Upper lobe of right lung (tissue), 1 donor: ENCODE results near the gene STYK1. TPM values are rescaled to one million over a fixed set of nuclear protein-coding genes. Genes with fewer than 3 reads are reported as not detected.

Source experiments
- ATAC-seq: fragments of 200-7000 bp; cut with Tn5 transposase; one replicate; pipeline ENCODE4 v1.9.1; 2020; ENCODE audit warnings: mild to moderate bottlenecking, moderate library complexity
- DNase-seq: peaks from one replicate; pipeline ENCODE4 v3.0.0-alpha.2; 2020
- H3K27ac ChIP-seq: fragments of 200-600 bp; one replicate; pipeline ENCODE4 v1.8.0; 2022
- H3K27me3 ChIP-seq: fragments of 200-600 bp; one replicate; pipeline ENCODE4 v1.8.0; 2022; ENCODE audit warnings: mild to moderate bottlenecking
- H3K36me3 ChIP-seq: fragments of 200-600 bp; one replicate; pipeline ENCODE4 v1.8.0; 2022
- H3K4me1 ChIP-seq: fragments of 200-600 bp; one replicate; pipeline ENCODE4 v1.8.0; 2022
- H3K4me3 ChIP-seq: fragments of 200-600 bp; one replicate; pipeline ENCODE4 v1.8.0; 2022; ENCODE audit warnings: mild to moderate bottlenecking
- H3K9me3 ChIP-seq: fragments of 200-600 bp; one replicate; pipeline ENCODE4 v1.8.0; 2022
- CTCF ChIP-seq: fragments of 200-600 bp; IDR thresholded peaks from one replicate; pipeline ENCODE4 v1.8.0; 2022; ENCODE audit warnings: antibody characterized with exemption
- intact Hi-C: fragments of 100-400 bp; cut with DNase I; formaldehyde crosslinking; loops from one replicate; pipeline ENCODE4 v1.11.0; 2022
- total RNA-seq: library from RNA; stranded (reverse); fragmentation: NEBNext Ultra II Directional; extraction: Animal tissue kit (Norgen Biotek cat#: 25700); gene quantifications from one replicate; pipeline ENCODE4 v1.2.1, GENCODE V29; 2021
- donor health status: DM: no; HTN: yes; CAD: no; lungs with severe emphysema.

STYK1 gene
- total RNA-seq, 1 donor from 2014 or later = 0.93 TPM

GRCh38 chr12:10645910-10646309 is 27.9 kb downstream of the STYK1 start:
- H3K4me1 ChIP-seq = no peaks in the 10 kb centered on the region
- no peak for ATAC-seq
- intact Hi-C loops = no loop called here
- no peak overlapping the region for H3K27ac ChIP-seq
- H3K27me3 ChIP-seq = no peaks in the 10 kb centered on the region
- no peak for DNase-seq
- H3K9me3 ChIP-seq = no peaks in the 10 kb centered on the region
- H3K36me3 ChIP-seq = no peaks in the 10 kb centered on the region
- H3K4me3 ChIP-seq = no peak overlapping the region
- no peak for TF ChIP-seq CTCF

- Histone ChIP-seq H3K27me3 (no peaks in the 10 kb centered on the region), H3K36me3 (no peaks in the 10 kb centered on the region), H3K9me3 (no peaks in the 10 kb centered on the region), H3K4me1 (no peaks in the 10 kb centered on the region), H3K4me3 (no peak overlapping the region), H3K27ac (no peak overlapping the region)
- ATAC-seq (no peak), DNase-seq (no peak)
- no peak for TF ChIP-seq CTCF
- intact Hi-C loops = no loop called here
These were observed 31.9 kb downstream of the STYK1 start for GRCh38 chr12:10641735-10642500.

DNA sequence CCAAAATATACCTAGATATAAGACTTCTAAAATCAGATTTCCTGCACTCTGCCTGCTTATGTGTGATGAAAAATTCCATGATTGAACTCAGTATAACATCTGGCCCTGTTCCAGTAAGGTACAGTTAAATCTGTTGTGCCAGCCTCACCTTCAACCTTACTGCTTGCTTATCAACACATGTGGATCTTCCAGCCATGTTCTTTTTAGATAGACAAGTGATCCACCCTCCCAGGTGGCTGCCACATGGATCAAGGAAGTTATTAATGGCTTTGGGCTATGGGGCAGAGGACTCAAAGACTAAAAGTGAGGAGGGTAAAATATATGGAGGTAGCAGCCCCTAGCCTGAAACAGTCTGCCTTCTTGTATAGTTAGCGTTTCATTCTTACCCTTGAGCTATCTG is 35.1 kb downstream of the STYK1 start:
- Histone ChIP-seq H3K36me3 (no peaks in the 10 kb centered on the region), H3K27ac (no peak overlapping the region), H3K9me3 (no peaks in the 10 kb centered on the region), H3K4me3 (no peak overlapping the region), H3K27me3 (no peaks in the 10 kb centered on the region), H3K4me1 (no peaks in the 10 kb centered on the region)
- DNase-seq (no peak), ATAC-seq (no peak)
- intact Hi-C loops = no loop called here
- TF ChIP-seq CTCF = no peak

- Histone ChIP-seq H3K27ac (no peak overlapping the region), H3K36me3 (no peaks in the 10 kb centered on the region), H3K4me1 (no peaks in the 10 kb centered on the region), H3K27me3 (no peaks in the 10 kb centered on the region), H3K4me3 (no peak overlapping the region), H3K9me3 (no peaks in the 10 kb centered on the region)
- no peak for ATAC-seq
- no peak for DNase-seq
- intact Hi-C loops = no loop called here
- no peak for TF ChIP-seq CTCF
These were observed 37.2 kb downstream of the STYK1 start for GRCh38 chr12:10636611-10637010.

DNA sequence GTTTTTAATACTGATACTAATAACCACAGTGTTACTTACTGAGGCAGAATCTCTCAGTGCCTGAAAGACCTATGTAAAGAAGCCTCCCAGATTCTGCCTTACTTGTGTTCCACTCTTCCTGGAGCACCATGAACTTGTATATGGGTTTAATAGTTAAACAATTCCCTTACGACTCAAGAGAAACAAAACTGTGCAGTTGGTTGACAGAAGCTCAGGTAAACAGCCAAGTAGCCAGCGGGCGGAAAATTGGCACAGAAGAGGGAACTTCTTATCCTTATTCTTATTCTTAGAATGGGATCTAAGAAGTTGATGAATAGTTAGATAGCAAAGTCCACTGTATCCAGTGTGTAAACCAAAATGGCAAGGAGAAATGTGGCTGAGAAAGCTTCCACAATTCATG is 37.7 kb downstream of the STYK1 start:
- H3K36me3 ChIP-seq = no peaks in the 10 kb centered on the region
- no peaks in the 10 kb centered on the region for H3K27me3 ChIP-seq
- DNase-seq (no peak), ATAC-seq (no peak)
- H3K4me3 ChIP-seq = no peak overlapping the region
- H3K9me3 ChIP-seq = no peaks in the 10 kb centered on the region
- H3K27ac ChIP-seq = no peak overlapping the region
- no peak for TF ChIP-seq CTCF
- no peaks in the 10 kb centered on the region for H3K4me1 ChIP-seq
- intact Hi-C loops = no loop called here

DNA sequence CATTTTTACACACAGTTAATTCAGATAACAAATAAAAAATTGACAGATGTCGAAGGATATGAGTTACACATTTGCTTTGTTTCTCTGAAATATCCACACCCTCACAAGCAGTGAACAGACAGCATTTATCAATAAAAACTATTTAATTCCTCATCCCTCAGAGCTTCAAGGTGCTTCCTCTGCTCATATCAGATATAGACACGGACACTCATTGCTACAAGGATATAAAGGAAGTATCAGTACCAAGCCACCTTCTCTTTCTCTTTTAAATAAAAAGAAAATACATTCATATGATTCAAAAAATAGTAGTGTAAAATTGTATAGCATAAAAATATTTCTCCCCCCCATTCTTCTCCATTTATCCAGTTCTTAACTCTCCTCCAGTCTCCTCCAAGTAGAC is 38.5 kb downstream of the STYK1 start:
- Histone ChIP-seq H3K4me1 (no peaks in the 10 kb centered on the region), H3K27ac (no peak overlapping the region), H3K27me3 (no peaks in the 10 kb centered on the region), H3K36me3 (no peaks in the 10 kb centered on the region), H3K9me3 (no peaks in the 10 kb centered on the region), H3K4me3 (no peak overlapping the region)
- no peak for ATAC-seq
- no peak for DNase-seq
- intact Hi-C loops = no loop called here
- no peak for TF ChIP-seq CTCF
